HG03066 (cell line): ENCODE data around the gene POLR3GL.

Source experiments
- ATAC-seq: cut with Tn5 transposase; IDR thresholded peaks from one replicate; pipeline ENCODE4 v1.9.1; 2021; ENCODE audit warnings: low read depth; ENCODE audit not compliant: unreplicated experiment

POLR3GL gene

DNA sequence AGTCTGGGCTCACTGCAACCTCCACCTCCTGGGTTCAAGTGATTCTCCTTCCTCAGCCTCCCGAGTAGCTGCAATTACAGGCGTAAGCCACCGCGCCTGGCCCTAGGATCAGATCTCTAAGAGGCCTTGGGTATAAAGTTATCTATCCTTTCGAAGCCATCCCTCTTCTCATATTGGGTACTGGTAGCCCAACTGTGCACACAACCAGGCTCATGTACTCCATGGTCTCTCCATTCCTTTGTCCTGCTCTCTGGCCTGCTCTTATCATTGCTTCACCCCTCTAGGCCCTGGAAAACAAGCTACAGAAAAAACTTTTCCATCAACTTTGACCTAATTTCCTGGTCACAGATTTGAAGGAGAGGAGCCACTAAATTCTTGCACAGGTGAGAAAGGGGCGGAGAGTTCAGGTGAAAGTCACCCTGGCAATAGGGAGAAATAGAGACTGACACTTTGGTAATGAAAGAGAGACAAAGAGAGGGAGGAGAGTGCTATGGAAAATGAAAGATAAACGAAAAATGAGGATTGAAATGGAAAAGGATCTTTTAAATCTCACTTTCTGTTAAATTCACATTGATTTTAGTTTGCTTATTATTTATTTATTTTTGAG lies 25.9 kb downstream of the POLR3GL start:
- ATAC-seq = no peak

DNA sequence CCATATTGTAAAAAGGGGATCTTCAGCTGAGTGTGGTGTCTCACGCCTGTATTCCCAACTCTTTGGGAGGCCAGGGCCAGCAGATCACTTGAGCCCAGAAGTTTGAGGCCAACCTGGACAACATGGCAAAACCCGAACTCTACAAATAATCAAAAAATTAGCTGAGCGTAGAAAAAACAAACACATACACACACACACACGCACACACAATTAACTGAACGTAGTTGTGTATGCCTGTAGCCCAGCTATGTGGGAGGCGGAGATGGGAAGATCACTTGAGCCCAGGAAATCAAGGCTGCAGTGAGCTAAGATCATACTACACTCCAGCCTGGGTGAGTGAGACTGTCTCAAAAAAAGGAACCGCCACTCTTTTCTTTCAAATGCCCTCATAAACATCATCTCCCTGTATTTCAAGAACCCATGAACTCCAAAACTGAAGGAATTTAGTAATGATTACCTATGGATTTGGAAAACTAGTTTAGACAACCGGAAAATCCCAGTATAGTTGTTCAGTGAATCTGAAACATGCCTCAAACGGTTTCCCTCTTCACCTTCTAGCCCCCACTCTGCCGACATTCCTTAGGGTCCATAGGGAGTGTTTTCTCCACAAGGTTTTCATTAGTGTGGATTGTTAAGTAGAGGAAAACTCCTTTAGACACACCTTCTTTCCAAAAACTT lies 27.4 kb downstream of the POLR3GL start:
- ATAC-seq = no peak

GRCh38 chr1:145992502-145992936 lies 28.0 kb downstream of the POLR3GL start:
- no peak for ATAC-seq

DNA sequence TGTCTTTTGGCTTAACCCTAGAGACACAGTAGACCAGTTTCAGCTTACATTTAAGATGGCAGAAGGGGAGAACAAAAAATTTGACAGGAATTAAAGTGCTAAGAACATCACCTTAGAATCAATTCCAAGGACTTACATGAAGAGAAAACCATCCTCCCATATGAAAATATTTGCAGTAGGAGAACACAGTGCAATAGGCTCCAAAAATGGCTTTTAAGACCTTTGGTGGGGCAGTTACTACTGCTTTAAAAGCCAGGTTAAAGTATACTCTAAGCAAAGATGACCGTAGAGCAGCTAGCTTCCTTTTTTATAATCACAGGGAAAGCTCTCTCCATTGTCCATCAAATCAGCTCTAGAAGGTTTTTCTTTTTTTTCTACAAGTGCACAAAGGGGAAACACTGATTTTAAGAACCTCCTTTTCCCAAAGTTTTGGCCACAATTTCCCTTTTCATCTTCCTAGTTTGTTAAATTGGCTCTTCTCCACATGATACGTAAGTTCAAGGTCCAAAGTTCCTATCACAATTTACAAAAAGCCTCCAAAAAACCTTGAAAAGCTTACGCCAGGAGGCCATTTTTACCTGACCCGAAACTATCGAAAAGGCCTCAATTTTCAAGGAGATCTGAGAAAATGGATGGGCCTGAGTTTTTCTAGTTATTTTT lies 28.6 kb downstream of the POLR3GL start:
- ATAC-seq = no peak

- ATAC-seq = no peak
These were observed 29.3 kb downstream of the POLR3GL start for GRCh38 chr1:145993618-145994390.

DNA sequence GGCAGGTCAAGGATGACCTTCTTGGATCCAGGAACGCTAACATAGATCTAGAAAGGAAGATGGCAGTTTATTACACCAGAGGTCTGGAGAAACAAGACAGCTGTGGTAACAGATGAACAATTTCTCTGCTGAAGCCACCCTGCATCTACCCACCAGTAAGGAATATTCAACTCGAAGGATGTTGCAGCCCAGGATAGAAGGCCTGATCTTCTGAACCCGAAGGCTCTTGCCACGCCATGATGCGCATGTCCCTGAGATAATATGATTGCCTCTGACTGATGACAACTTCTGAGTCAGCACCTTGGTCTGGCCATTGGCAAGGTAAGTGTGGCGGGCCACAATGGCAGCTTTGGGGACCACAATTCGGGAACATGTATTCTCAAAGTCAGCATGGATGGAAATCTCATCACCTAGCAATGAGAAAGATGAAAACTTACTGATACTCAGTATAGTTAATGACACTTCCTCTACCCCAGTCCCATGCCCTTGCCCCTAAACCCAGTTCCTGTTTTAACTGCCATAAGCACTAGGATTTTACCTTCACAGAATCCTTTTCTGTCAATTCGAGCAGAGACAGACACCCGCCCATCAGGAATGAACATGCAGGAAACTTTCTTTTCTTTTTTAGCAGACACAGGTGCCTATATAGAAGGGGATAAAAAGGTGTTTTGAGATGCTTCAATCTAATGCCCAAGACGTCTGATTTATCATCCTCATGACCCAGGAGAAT lies 30.1 kb downstream of the POLR3GL start:
- ATAC-seq = no peak

GRCh38 chr1:145995148-145995881 lies 30.8 kb downstream of the POLR3GL start:
- ATAC-seq = no peak

GRCh38 chr1:145995964-145996432 lies 31.5 kb downstream of the POLR3GL start:
- no peak for ATAC-seq

DNA sequence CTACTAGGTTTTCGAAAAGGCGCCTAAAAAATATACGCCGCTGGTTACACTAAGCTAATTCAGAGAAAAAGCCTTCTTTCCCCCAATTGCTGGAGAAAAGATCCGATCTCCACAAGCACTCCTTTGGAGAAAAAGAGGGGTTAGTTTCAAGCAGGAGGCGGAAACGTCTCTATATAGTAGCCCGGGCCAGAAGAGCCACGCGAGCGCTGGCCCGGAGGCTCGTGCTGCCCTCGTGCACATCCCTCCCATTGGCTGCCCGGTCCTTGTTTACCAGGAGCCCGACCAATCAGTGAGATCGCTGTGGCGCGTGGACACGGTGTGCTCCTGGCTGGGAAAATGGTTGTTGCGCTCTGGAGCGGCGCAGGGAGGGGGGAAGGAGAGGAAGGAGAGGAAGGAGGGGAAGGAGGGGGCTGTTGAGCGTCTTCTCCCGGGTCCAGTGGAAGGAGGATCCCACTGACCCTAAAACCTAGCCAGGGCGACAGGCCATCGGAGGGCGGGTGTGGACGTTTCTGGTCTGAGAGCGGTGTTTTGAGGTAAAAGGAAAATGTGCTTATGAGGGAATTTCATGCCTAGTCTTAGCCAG lies 32.0 kb downstream of the POLR3GL start, which contains the start of gene TXNIP:
Gene TXNIP (minus strand): TSS at position 147 of the 583 bp plus-strand sequence. CDS start 313 bp downstream, outside the sequence.
- peak; percentile 86 for ATAC-seq

- ATAC-seq = no peak
These were observed 32.7 kb downstream of the POLR3GL start for GRCh38 chr1:145997016-145997717.

DNA sequence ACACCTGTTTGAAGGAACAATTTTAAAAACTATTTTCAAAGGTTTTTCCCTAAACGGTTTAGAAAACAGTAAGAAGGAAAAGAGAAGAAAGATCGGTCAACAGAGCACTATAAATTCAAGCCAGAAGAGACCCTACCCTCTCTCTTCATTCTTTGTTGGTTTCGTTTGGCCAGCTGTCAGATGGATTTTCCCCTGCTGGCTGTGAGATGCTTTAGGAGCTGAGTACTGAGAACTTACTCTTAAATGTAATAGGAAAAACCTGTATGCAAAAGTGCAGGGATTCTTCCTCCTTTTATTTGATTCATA lies 33.2 kb downstream of the POLR3GL start:
- ATAC-seq = no peak

GRCh38 chr1:145999321-146000024 lies 35.0 kb downstream of the POLR3GL start:
- ATAC-seq = no peak

GRCh38 chr1:146001709-146002108 lies 37.2 kb downstream of the POLR3GL start:
- no peak for ATAC-seq

- no peak for ATAC-seq
These were observed 43.1 kb downstream of the POLR3GL start for GRCh38 chr1:146007489-146008133.

DNA sequence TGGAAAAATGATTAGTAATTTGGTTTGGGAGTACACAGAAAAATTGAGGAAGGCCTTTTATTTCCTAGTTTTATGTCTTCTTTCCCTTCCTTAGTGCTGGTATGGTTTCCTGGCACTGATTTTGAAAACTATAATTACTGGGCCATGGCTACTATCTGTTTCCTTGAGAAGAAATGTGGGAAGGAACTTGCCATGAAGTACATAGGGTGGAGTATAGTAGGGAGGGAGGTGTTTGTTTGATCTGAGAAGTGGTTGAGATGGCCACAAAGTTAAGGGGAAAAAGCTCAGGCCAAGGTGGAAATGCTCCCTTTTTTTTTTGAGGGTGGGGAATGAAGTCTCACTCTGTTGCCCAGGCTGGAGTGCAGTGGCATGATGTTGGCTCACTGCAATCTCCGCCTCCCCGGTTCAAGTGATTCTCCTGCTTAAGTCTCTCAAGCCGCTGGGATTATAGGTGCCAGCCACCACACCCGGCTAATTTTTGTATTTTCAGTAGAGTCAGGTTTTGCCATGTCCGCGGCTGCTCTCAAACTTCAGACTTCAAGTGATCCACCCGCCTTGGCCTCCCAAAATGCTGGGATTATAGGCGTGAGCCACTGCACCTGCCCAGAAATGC lies 45.7 kb downstream of the POLR3GL start:
- ATAC-seq = no peak

GRCh38 chr1:146012703-146013558 lies 48.4 kb downstream of the POLR3GL start:
- no peak for ATAC-seq
